KBM-7 (cell line): ENCODE measurements around the gene SPTBN1.

ENCODE experiments used
- DNase-seq: peaks from one replicate; pipeline ENCODE4 v3.0.0-alpha.2; 2015
- in situ Hi-C: fragments of 300-500 bp; cut with MboI; formaldehyde crosslinking; loops from 2 replicates; pipeline ENCODE4 v1.14.3; 2020; ENCODE audit warnings: low sequenced_read_pairs, low pct_unique_long_range_greater_than_20kb, mixed read lengths

SPTBN1 gene

GRCh38 chr2:54649633-54650032, 193.5 kb downstream of the SPTBN1 start:
- no peak for DNase-seq
- in situ Hi-C loops = no loop called here

GRCh38 chr2:54650612-54651011, 194.5 kb downstream of the SPTBN1 start:
- in situ Hi-C loops = no loop called here
- no peak for DNase-seq

GRCh38 chr2:54651291-54651690, 195.2 kb downstream of the SPTBN1 start:
- in situ Hi-C loops = no loop called here
- no peak for DNase-seq

- in situ Hi-C loops = no loop called here
These were observed 196.4 kb downstream of the SPTBN1 start for GRCh38 chr2:54652540-54652939.

GRCh38 chr2:54653572-54654204, 197.6 kb downstream of the SPTBN1 start:
- no peak for DNase-seq
- in situ Hi-C loops = no loop called here

More at GRCh38 chr2:54652540-54652939, 196.4 kb downstream of the SPTBN1 start:
- no peak for DNase-seq

- DNase-seq = no peak
- in situ Hi-C loops = no loop called here
These were observed 199.1 kb downstream of the SPTBN1 start for GRCh38 chr2:54655046-54655809.

GRCh38 chr2:54656863-54657262, 200.7 kb downstream of the SPTBN1 start:
- in situ Hi-C loops = no loop called here
- DNase-seq = no peak

GRCh38 chr2:54657664-54658083, 201.5 kb downstream of the SPTBN1 start:
- in situ Hi-C loops = no loop called here
- peak; percentile 34 for DNase-seq

GRCh38 chr2:54658564-54659071, 202.5 kb downstream of the SPTBN1 start:
- DNase-seq = no peak
- in situ Hi-C loops = no loop called here

GRCh38 chr2:54659527-54659926, 203.4 kb downstream of the SPTBN1 start:
- no peak for DNase-seq
- in situ Hi-C loops = no loop called here

- DNase-seq = no peak
- in situ Hi-C loops = no loop called here
These were observed 204.6 kb downstream of the SPTBN1 start for GRCh38 chr2:54660752-54661151.

- no peak for DNase-seq
- in situ Hi-C loops = no loop called here
These were observed 207.4 kb downstream of the SPTBN1 start for GRCh38 chr2:54663424-54664030.

GRCh38 chr2:54664238-54664786, 208.2 kb downstream of the SPTBN1 start:
- in situ Hi-C loops = no loop called here
- DNase-seq = no peak

- in situ Hi-C loops = no loop called here
- peak; percentile 73 for DNase-seq
These were observed 209.3 kb downstream of the SPTBN1 start for GRCh38 chr2:54665436-54665856.

- no peak for DNase-seq
- in situ Hi-C loops = no loop called here
These were observed 210.1 kb downstream of the SPTBN1 start for GRCh38 chr2:54666131-54666633.

- in situ Hi-C loops = no loop called here
- no peak for DNase-seq
These were observed 210.6 kb downstream of the SPTBN1 start for GRCh38 chr2:54666634-54667265.

GRCh38 chr2:54667266-54667639, 211.1 kb downstream of the SPTBN1 start:
- in situ Hi-C loops = no loop called here
- no peak for DNase-seq

- DNase-seq = no peak
- in situ Hi-C loops = no loop called here
These were observed 211.9 kb downstream of the SPTBN1 start for GRCh38 chr2:54667726-54668650.
